Measurements from ENCODE around the gene CAD. TPM values are rescaled to one million over a fixed set of nuclear protein-coding genes. Genes with fewer than 3 reads are reported as not detected.
A peak's percentile ranks its signal among the peaks of the same experiment; 100 is the strongest.

Gene CAD
- total and polyA plus RNA-seq, 2 experiments from 2014 or later, result 17.1 to 23.9 TPM

- no peak overlapping the region for H3K4me2 ChIP-seq (ENCODE audit: unreplicated experiment)
- no peaks in the 10 kb centered on the region for H4K20me1 ChIP-seq (ENCODE audit: insufficient read depth)
- H3F3A ChIP-seq (ENCODE audit: insufficient read depth), result peaks cover 15% of the 10 kb centered on the region; the same call in 1 of the 2 replicates
- TF ChIP-seq EZH2 (IDR thresholded peaks at IDR 0.05; ENCODE audit: insufficient read depth, poor library complexity, severe bottlenecking), result no peak
- TF ChIP-seq EZH2phosphoT487 (IDR thresholded peaks at IDR 0.05; ENCODE audit: insufficient read depth, low read depth), result no peak
- no peaks in the 10 kb centered on the region for H3K27me3 ChIP-seq (replicated peaks; ENCODE audit: insufficient read depth)
- H3K9me3 ChIP-seq (ENCODE audit: low read depth), result no peaks in the 10 kb centered on the region
- no peaks in the 10 kb centered on the region for H3K9me2 ChIP-seq (ENCODE audit: insufficient read depth)
- H3K36me3 ChIP-seq (ENCODE audit: low read depth), result no peaks in the 10 kb centered on the region; the same call in 1 of the 2 replicates
- no peak overlapping the region for H3K9ac ChIP-seq
- H3K4me1 ChIP-seq (ENCODE audit: insufficient read depth), result peaks cover 7% of the 10 kb centered on the region
- DNase-seq, result no peak
- H2AFZ ChIP-seq, result no peak overlapping the region
- H3K27ac ChIP-seq, result no peak overlapping the region
- 93 to 95% methylated on average over 6 of the region's 6 CpGs for WGBS, 2 experiments (ENCODE audit: low coverage in 1 of 2, low lambda C conversion rate in 2 of 2, missing lambda C conversion rate in 2 of 2)
- no peak overlapping the region for H3K4me3 ChIP-seq
- peaks cover 18% of the 10 kb centered on the region for H3K79me2 ChIP-seq (ENCODE audit: insufficient read depth)
- in situ Hi-C loops (cut with MboI), result no loop called here
These were observed 7.4 kb upstream of the CAD start for GRCh38 chr2:27209621-27210401.

DNA sequence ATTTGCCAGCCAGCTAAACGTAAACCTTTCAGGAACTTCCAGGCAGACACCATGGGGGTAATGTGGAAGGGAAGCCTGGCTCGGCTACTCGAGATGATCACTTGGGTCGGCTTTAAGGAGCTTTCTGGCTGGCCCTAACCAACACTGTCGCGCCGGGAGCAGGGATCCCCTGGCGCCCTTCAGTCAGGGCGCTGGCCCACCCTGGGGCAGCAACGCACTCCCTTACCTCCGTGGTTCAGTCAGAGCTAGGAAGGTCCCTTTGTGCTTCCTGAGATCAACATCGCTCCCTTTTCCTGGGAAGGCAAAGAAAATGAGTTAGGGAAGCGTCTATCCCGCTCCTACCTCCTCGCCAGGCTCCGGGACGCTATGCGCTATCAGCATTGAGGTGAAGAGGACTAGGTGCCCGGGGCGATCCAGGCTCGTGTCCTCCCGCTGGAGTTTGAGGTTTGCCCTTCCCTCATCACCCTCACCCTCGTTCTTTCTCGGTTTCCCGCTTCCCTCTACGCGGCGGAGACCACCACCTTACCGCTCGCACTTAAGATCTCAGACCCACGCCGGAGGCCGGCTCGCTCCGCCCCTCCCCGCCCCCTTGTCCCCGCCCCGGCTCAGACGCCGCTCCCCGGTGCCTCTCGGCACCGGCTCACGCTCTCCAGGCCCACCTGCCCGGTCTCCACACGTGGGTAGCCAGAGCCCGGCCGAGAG is 5.8 kb upstream of the CAD start:
- peak overlapping the region; percentile 85 for H2AFZ ChIP-seq
- H3K4me2 ChIP-seq (ENCODE audit: unreplicated experiment), result peak overlapping the region; percentile 89
- H3K9me3 ChIP-seq (ENCODE audit: low read depth), result no peaks in the 10 kb centered on the region
- no peaks in the 10 kb centered on the region; the same call in 1 of the 2 replicates for H3K36me3 ChIP-seq (ENCODE audit: low read depth)
- H3K9ac ChIP-seq, result peak overlapping the region; percentile 99
- H3K4me3 ChIP-seq, result peak overlapping the region; percentile 93
- peak; percentile 59 for DNase-seq
- TF ChIP-seq EZH2 (IDR thresholded peaks at IDR 0.05; ENCODE audit: insufficient read depth, poor library complexity, severe bottlenecking) (no peak), EZH2phosphoT487 (IDR thresholded peaks at IDR 0.05; ENCODE audit: insufficient read depth, low read depth) (no peak)
- H3K4me1 ChIP-seq (ENCODE audit: insufficient read depth), result peaks cover 7% of the 10 kb centered on the region
- peaks cover 15% of the 10 kb centered on the region; the same call in 1 of the 2 replicates for H3F3A ChIP-seq (ENCODE audit: insufficient read depth)
- in situ Hi-C loops (cut with MboI), result no loop called here
- H3K9me2 ChIP-seq (ENCODE audit: insufficient read depth), result no peaks in the 10 kb centered on the region
- peak overlapping the region; percentile 98; the same call in 1 of the 2 replicates for H3K27ac ChIP-seq
- WGBS, 2 experiments (ENCODE audit: low coverage in 1 of 2, low lambda C conversion rate in 2 of 2, missing lambda C conversion rate in 2 of 2), result 2% methylated on average over 27 to 46 of the region's 48 CpGs
- H3K79me2 ChIP-seq (ENCODE audit: insufficient read depth), result peaks cover 18% of the 10 kb centered on the region
- H4K20me1 ChIP-seq (ENCODE audit: insufficient read depth), result no peaks in the 10 kb centered on the region
- H3K27me3 ChIP-seq (replicated peaks; ENCODE audit: insufficient read depth), result no peaks in the 10 kb centered on the region

GRCh38 chr2:27211943-27212625 is 5.1 kb upstream of the CAD start, which contains the start of the genes ATRAID and SLC5A6:
ATRAID (plus strand) TSS chr2:27212041; CDS start chr2:27212369, 328 bp downstream.
SLC5A6 (minus strand) TSS chr2:27212268; CDS start chr2:27207650, 4,618 bp downstream.
- in situ Hi-C loops (cut with MboI), result no loop called here
- no peaks in the 10 kb centered on the region for H4K20me1 ChIP-seq (ENCODE audit: insufficient read depth)
- H2AFZ ChIP-seq, result peak within 1 kb of the TSS; percentile 85
- H3K9me2 ChIP-seq (ENCODE audit: insufficient read depth), result no peaks in the 10 kb centered on the region
- peak within 1 kb of the TSS; percentile 98 for H3K27ac ChIP-seq
- peaks cover 15% of the 10 kb centered on the region; the same call in 1 of the 2 replicates for H3F3A ChIP-seq (ENCODE audit: insufficient read depth)
- H3K79me2 ChIP-seq (ENCODE audit: insufficient read depth), result peaks cover 18% of the 10 kb centered on the region
- no peaks in the 10 kb centered on the region for H3K9me3 ChIP-seq (ENCODE audit: low read depth)
- H3K4me2 ChIP-seq (ENCODE audit: unreplicated experiment), result peak within 1 kb of the TSS; percentile 91
- H3K36me3 ChIP-seq (ENCODE audit: low read depth), result no peaks in the 10 kb centered on the region; the same call in 1 of the 2 replicates
- WGBS, 2 experiments (ENCODE audit: low coverage in 1 of 2, low lambda C conversion rate in 2 of 2, missing lambda C conversion rate in 2 of 2), result 1% methylated on average over 59 to 61 of the region's 73 CpGs
- DNase-seq, result peak; percentile 95
- H3K9ac ChIP-seq, result peak within 1 kb of the TSS; percentile 99
- no peaks in the 10 kb centered on the region for H3K27me3 ChIP-seq (replicated peaks; ENCODE audit: insufficient read depth)
- H3K4me1 ChIP-seq (ENCODE audit: insufficient read depth), result peaks cover 11% of the 10 kb centered on the region
- peak within 1 kb of the TSS; percentile 93 for H3K4me3 ChIP-seq
- no peak for TF ChIP-seq EZH2 (IDR thresholded peaks at IDR 0.05; ENCODE audit: insufficient read depth, poor library complexity, severe bottlenecking)
- TF ChIP-seq EZH2phosphoT487 (IDR thresholded peaks at IDR 0.05; ENCODE audit: insufficient read depth, low read depth), result no peak

Data from GM23248 (cell line).